Left ventricle myocardium inferior (tissue), 1 donor: ENCODE measurements around the gene TMEM147. TPM values are rescaled to one million over a fixed set of nuclear protein-coding genes. Genes with fewer than 3 reads are reported as not detected.

Experiments used
- DNase-seq: peaks from one replicate; pipeline ENCODE4 v3.0.0-alpha.2; 2020
- H3K27ac ChIP-seq: fragments of 200-600 bp; replicated peaks from 2 replicates; pipeline ENCODE4 v1.8.0; 2021
- H3K27me3 ChIP-seq: fragments of 200-600 bp; 2 replicates; pipeline ENCODE4 v1.8.0; 2021; ENCODE audit warnings: low read depth
- H3K36me3 ChIP-seq: fragments of 200-600 bp; 2 replicates; pipeline ENCODE4 v1.8.0; 2021
- H3K4me1 ChIP-seq: fragments of 200-600 bp; 2 replicates; pipeline ENCODE4 v1.8.0; 2021
- H3K4me3 ChIP-seq: fragments of 200-600 bp; 2 replicates; pipeline ENCODE4 v1.8.0; 2021; ENCODE audit warnings: mild to moderate bottlenecking, moderate library complexity
- H3K9me3 ChIP-seq: fragments of 200-600 bp; replicated peaks from 2 replicates; pipeline ENCODE4 v1.8.0; 2021
- CTCF ChIP-seq: fragments of 200-600 bp; IDR thresholded peaks from 2 replicates; pipeline ENCODE4 v1.8.0; 2021; ENCODE audit warnings: antibody characterized with exemption, mild to moderate bottlenecking, borderline replicate concordance
- intact Hi-C: fragments of 100-400 bp; cut with micrococcal nuclease; formaldehyde crosslinking; loops from one replicate; pipeline ENCODE4 v1.11.0; 2022
- total RNA-seq: library from RNA; stranded (reverse); fragmentation: NEBNext Ultra II Directional; extraction: Animal tissue kit (Norgen Biotek cat#: 25700); gene quantifications from one replicate; pipeline ENCODE4 v1.2.1, GENCODE V29; 2021
- donor health status: DM: no; HTN: yes; CAD: no; lungs with severe emphysema.

Gene TMEM147
- total RNA-seq, 1 donor from 2014 or later = 84.3 TPM

- intact Hi-C loops = no loop called here
- H3K27ac ChIP-seq = no peak overlapping the region
- peaks cover 23% of the 10 kb centered on the region for H3K4me1 ChIP-seq
- H3K27me3 ChIP-seq = peaks cover 3% of the 10 kb centered on the region
- H3K36me3 ChIP-seq = peaks cover 12% of the 10 kb centered on the region
- H3K4me3 ChIP-seq = no peak overlapping the region
- DNase-seq = no peak
- TF ChIP-seq CTCF = no peak
- no peaks in the 10 kb centered on the region for H3K9me3 ChIP-seq
Observed at GRCh38 chr19:35549879-35550523, 4.6 kb downstream of the TMEM147 start.

GRCh38 chr19:35551091-35551810, 5.8 kb downstream of the TMEM147 start:
- H3K4me1 ChIP-seq = peaks cover 11% of the 10 kb centered on the region
- intact Hi-C loops = no loop called here
- no peak overlapping the region for H3K4me3 ChIP-seq
- H3K27me3 ChIP-seq = peaks cover 16% of the 10 kb centered on the region
- peaks cover 12% of the 10 kb centered on the region for H3K36me3 ChIP-seq
- no peaks in the 10 kb centered on the region for H3K9me3 ChIP-seq
- TF ChIP-seq CTCF = no peak
- no peak for DNase-seq
- H3K27ac ChIP-seq = no peak overlapping the region

GRCh38 chr19:35552534-35553384, 7.3 kb downstream of the TMEM147 start:
- H3K9me3 ChIP-seq = no peaks in the 10 kb centered on the region
- TF ChIP-seq CTCF = no peak
- H3K27ac ChIP-seq = no peak overlapping the region
- H3K4me3 ChIP-seq = no peak overlapping the region
- no peak for DNase-seq
- H3K27me3 ChIP-seq = peaks cover 31% of the 10 kb centered on the region
- intact Hi-C loops = no loop called here
- H3K36me3 ChIP-seq = no peaks in the 10 kb centered on the region
- peaks cover 4% of the 10 kb centered on the region for H3K4me1 ChIP-seq

- no peak for DNase-seq
- Histone ChIP-seq H3K4me3 (no peak overlapping the region), H3K27ac (no peak overlapping the region), H3K27me3 (peaks cover 38% of the 10 kb centered on the region), H3K9me3 (no peaks in the 10 kb centered on the region), H3K36me3 (no peaks in the 10 kb centered on the region), H3K4me1 (peaks cover 11% of the 10 kb centered on the region)
- no peak for TF ChIP-seq CTCF
- intact Hi-C loops = no loop called here
Observed at GRCh38 chr19:35553385-35554000, 8.1 kb downstream of the TMEM147 start.

- DNase-seq = no peak
- Histone ChIP-seq H3K9me3 (no peaks in the 10 kb centered on the region), H3K4me3 (no peak overlapping the region), H3K27ac (no peak overlapping the region), H3K27me3 (peaks cover 44% of the 10 kb centered on the region), H3K4me1 (peaks cover 13% of the 10 kb centered on the region), H3K36me3 (no peaks in the 10 kb centered on the region)
- TF ChIP-seq CTCF = no peak
- intact Hi-C loops = no loop called here
Observed at GRCh38 chr19:35554076-35554475, 8.7 kb downstream of the TMEM147 start.
